A673 (cell line): ENCODE results near the gene GALNT9. TPM values are rescaled to one million over a fixed set of nuclear protein-coding genes. Genes with fewer than 3 reads are reported as not detected.

Source experiments
- BruUV-seq: library from RNA; stranded (reverse); fragments of 400-500 nt; replicated peaks from 2 replicates; lab custom pipeline; 2021; lab: Mats Ljungman, UMichigan
- CTCF ChIA-PET: fragments of 300-600 bp; sonication (Branson Sonifier 250); formaldehyde crosslinking; loops from one replicate; lab custom pipeline; 2022; ENCODE audit warnings: antibody characterized with exemption; lab: Charles Lee
- POLR2A ChIA-PET: fragments of 300-600 bp; sonication (Branson Sonifier 250); formaldehyde crosslinking; loops from one replicate; lab custom pipeline; 2022; ENCODE audit warnings: antibody characterized with exemption; ENCODE audit not compliant: low non-redundant PET; lab: Charles Lee
- DNase-seq: peaks from one replicate; pipeline ENCODE4 v3.0.0-alpha.2; 2015; ENCODE audit warnings: low spot score
- H3K27ac ChIP-seq: fragments of 200-600 bp; sonication (generic); 2 replicates; pipeline ENCODE4 v1.5.1; 2016; ENCODE audit warnings: mixed run types, low read depth, mild to moderate bottlenecking, mixed read lengths, antibody characterized with exemption, low read length; ENCODE audit not compliant: poor library complexity, severe bottlenecking
- H3K27me3 ChIP-seq: fragments of 200-600 bp; sonication (generic); replicated peaks from 2 replicates; pipeline ENCODE4 v1.6.1; 2017; ENCODE audit warnings: mixed run types, low read depth, mild to moderate bottlenecking, mixed read lengths, antibody characterized with exemption, low read length; ENCODE audit not compliant: insufficient read depth, poor library complexity
- H3K36me3 ChIP-seq: fragments of 200-600 bp; sonication (generic); 2 replicates; pipeline ENCODE4 v1.6.1; 2016; ENCODE audit warnings: mixed run types, mild to moderate bottlenecking, mixed read lengths, antibody characterized with exemption, low read length; ENCODE audit not compliant: insufficient read depth, poor library complexity, severe bottlenecking
- H3K4me1 ChIP-seq: fragments of 200-600 bp; sonication (generic); 2 replicates; pipeline ENCODE4 v1.6.1; 2017; ENCODE audit warnings: mixed run types, mild to moderate bottlenecking, mixed read lengths, antibody characterized with exemption, low read length; ENCODE audit not compliant: insufficient read depth, poor library complexity, severe bottlenecking
- H3K4me3 ChIP-seq: fragments of 200-600 bp; sonication (generic); 2 replicates; pipeline ENCODE4 v1.5.1; 2016; ENCODE audit warnings: low read depth, mixed run types, mild to moderate bottlenecking, mixed read lengths, low read length; ENCODE audit not compliant: poor library complexity, severe bottlenecking
- H3K9me3 ChIP-seq: fragments of 200-600 bp; sonication (generic); 2 replicates; pipeline ENCODE4 v1.6.1; 2016; ENCODE audit warnings: mixed run types, low read depth, mild to moderate bottlenecking, mixed read lengths, antibody characterized with exemption, low read length; ENCODE audit not compliant: poor library complexity, severe bottlenecking
- EZH2 ChIP-seq: fragments of 200-600 bp; sonication (generic); IDR thresholded peaks from 2 replicates; pipeline ENCODE4 v1.6.1; 2017; ENCODE audit warnings: borderline replicate concordance, low read depth, mild to moderate bottlenecking, mixed read lengths, antibody characterized with exemption, low read length; ENCODE audit not compliant: poor library complexity, severe bottlenecking
- intact Hi-C: fragments of 100-400 bp; cut with micrococcal nuclease; formaldehyde crosslinking; loops from one replicate; pipeline ENCODE4 v1.10.0; 2022; ENCODE audit not compliant: unreplicated experiment
- total RNA-seq: library from RNA; stranded (reverse); gene quantifications from 2 replicates; pipeline ENCODE4 v1.2.3, GENCODE V29; 2021
- TF ChIP-seq, protein P1 (sequence below): fragments of 300-800, 200-600 bp; sonication (generic); conservative IDR thresholded peaks from 2 replicates; pipeline ENCODE4 v1.5.1; 2017; ENCODE audit warnings: low read depth, mild to moderate bottlenecking, antibody characterized with exemption, low read length, moderate library complexity, mixed read lengths

GALNT9 gene
- total RNA-seq, 1 experiment from 2014 or later, result 7.4 TPM

DNA sequence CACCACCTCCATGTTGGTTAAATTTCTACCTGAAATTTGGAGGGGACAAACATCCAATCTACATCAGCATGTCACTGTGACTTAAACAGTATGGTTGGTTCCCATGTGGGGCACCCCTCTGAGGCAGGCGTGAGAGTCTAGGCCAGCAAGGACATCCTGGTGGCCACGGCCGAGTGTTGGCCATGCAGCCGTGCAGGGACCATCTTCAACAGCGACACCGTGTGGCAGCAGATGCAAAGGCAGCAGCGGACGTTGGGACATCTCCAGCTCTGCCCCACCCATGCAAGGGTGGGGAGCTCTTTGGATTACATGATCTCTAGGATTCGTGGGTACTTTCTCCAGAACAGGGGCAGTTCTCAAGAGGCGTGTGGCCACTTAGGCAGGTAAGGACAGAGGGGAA lies 135.3 kb downstream of the GALNT9 start:
- Histone ChIP-seq H3K4me3 (no peak overlapping the region), H3K4me1 (peaks cover 21% of the 10 kb centered on the region), H3K9me3 (peaks cover 8% of the 10 kb centered on the region), H3K27ac (no peak overlapping the region), H3K36me3 (no peaks in the 10 kb centered on the region), H3K27me3 (no peaks in the 10 kb centered on the region)
- ChIA-PET POLR2A (no interaction called here), CTCF (interaction anchor here (1.0 kb wide), 1 partner anchor 15 kb away, joined by 3 read pairs; no protein-coding TSS in a partner anchor)
- no peak for TF ChIP-seq EZH2
- TF ChIP-seq, protein P1, sequence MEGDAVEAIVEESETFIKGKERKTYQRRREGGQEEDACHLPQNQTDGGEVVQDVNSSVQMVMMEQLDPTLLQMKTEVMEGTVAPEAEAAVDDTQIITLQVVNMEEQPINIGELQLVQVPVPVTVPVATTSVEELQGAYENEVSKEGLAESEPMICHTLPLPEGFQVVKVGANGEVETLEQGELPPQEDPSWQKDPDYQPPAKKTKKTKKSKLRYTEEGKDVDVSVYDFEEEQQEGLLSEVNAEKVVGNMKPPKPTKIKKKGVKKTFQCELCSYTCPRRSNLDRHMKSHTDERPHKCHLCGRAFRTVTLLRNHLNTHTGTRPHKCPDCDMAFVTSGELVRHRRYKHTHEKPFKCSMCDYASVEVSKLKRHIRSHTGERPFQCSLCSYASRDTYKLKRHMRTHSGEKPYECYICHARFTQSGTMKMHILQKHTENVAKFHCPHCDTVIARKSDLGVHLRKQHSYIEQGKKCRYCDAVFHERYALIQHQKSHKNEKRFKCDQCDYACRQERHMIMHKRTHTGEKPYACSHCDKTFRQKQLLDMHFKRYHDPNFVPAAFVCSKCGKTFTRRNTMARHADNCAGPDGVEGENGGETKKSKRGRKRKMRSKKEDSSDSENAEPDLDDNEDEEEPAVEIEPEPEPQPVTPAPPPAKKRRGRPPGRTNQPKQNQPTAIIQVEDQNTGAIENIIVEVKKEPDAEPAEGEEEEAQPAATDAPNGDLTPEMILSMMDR, result peak; percentile 36
- DNase-seq, result no peak
- intact Hi-C loops, result no loop called here
- BruUV-seq, result no TSS peak

- Histone ChIP-seq H3K36me3 (no peaks in the 10 kb centered on the region), H3K4me3 (no peak overlapping the region), H3K9me3 (peaks cover 8% of the 10 kb centered on the region), H3K27ac (no peak overlapping the region), H3K27me3 (no peaks in the 10 kb centered on the region), H3K4me1 (peaks cover 21% of the 10 kb centered on the region)
- intact Hi-C loops, result no loop called here
- no peak for DNase-seq
- BruUV-seq, result no TSS peak
- ChIA-PET CTCF (no interaction called here), POLR2A (no interaction called here)
- no peak for TF ChIP-seq EZH2
- TF ChIP-seq, protein P1, result no peak
Observed at GRCh38 chr12:132191715-132192553, 137.5 kb downstream of the GALNT9 start.

GRCh38 chr12:132190834-132191500 lies 138.4 kb downstream of the GALNT9 start:
- DNase-seq, result no peak
- Histone ChIP-seq H3K4me1 (peaks cover 21% of the 10 kb centered on the region), H3K9me3 (peaks cover 8% of the 10 kb centered on the region), H3K36me3 (no peaks in the 10 kb centered on the region), H3K4me3 (no peak overlapping the region), H3K27me3 (no peaks in the 10 kb centered on the region), H3K27ac (no peak overlapping the region)
- no TSS peak for BruUV-seq
- POLR2A ChIA-PET, result no interaction called here
- intact Hi-C loops, result no loop called here
- TF ChIP-seq, protein P1, result no peak
- TF ChIP-seq EZH2, result no peak
- CTCF ChIA-PET, result no interaction called here
